Measurements from ENCODE around the gene FMNL3. TPM values are rescaled to one million over a fixed set of nuclear protein-coding genes. Genes with fewer than 3 reads are reported as not detected.
"Not testable (repeated sequence)": the region's sequence is repeated elsewhere in the genome, so short reads cannot be mapped to it uniquely, and the experiment has no call there.

Gene FMNL3
- total and polyA plus RNA-seq, 2 of the 13 experiments (the other 11 are each of a cell fraction or from before 2014, with no cell fraction given) = 0.44 to 1.1 TPM

GRCh38 chr12:49728446-49728845 lies 21.2 kb upstream of the FMNL3 start:
- POLR2A ChIA-PET = interaction anchor here (0.8 kb wide), 1 partner anchor 13 kb away, joined by 4 read pairs; the partner anchor contains the start of gene TMBIM6

GRCh38 chr12:49721355-49721754 lies 14.2 kb upstream of the FMNL3 start:
- intact Hi-C loops (cut with micrococcal nuclease; ENCODE audit: unreplicated experiment) = loop anchor here (10.0 kb wide), 1 partner anchor 53 kb away; no protein-coding TSS in a partner anchor
- in situ Hi-C loops (cut with HindIII; ENCODE audit: extremely low pct_ligation_motif_present, low pct_unique_long_range_greater_than_20kb); H2AFZ ChIP-seq (ENCODE audit: low read length); DNase-seq (ENCODE audit: low spot score); H3K27ac ChIP-seq (ENCODE audit: extremely low read length, insufficient read depth, low read length); H3K9ac ChIP-seq (ENCODE audit: insufficient read depth, low read depth, low read length); H3K27me3 ChIP-seq (ENCODE audit: control insufficient read depth in 1 of 2, insufficient read depth in 2 of 2, low read length in 2 of 2); H3K4me2 ChIP-seq (ENCODE audit: low read depth, low read length); H3K4me3 ChIP-seq (replicated peaks in 1 of 3; ENCODE audit: insufficient read depth in 1 of 3, low read depth in 2 of 3, low read length in 3 of 3); H3K9me3 ChIP-seq (ENCODE audit: low read length); H3K36me3 ChIP-seq (replicated peaks in 1 of 2; ENCODE audit: control insufficient read depth in 1 of 2, insufficient read depth in 2 of 2, low read length in 2 of 2); POLR2A ChIA-PET; FAIRE-seq; CTCF ChIA-PET (ENCODE audit: low intra/inter-chr PET ratio, low total read pairs); H3K79me2 ChIP-seq (ENCODE audit: insufficient read depth, low read length); BruUV-seq (replicated peaks); ATAC-seq; H4K20me1 ChIP-seq (ENCODE audit: insufficient read depth, low read length): not testable (repeated sequence)
- 27% methylated on average over 3 of the region's 3 CpGs for WGBS (ENCODE audit: low lambda C conversion rate)
- H3K4me1 ChIP-seq (ENCODE audit: insufficient read depth, low read length) = peaks cover 10% of the 10 kb centered on the region; the same call in 1 of the 2 replicates

More at GRCh38 chr12:49728446-49728845, 21.2 kb upstream of the FMNL3 start:
- no peak for TF ChIP-seq ZNF354B (CRISPR knock-in tag; IDR thresholded peaks at IDR 0.05)
- peak; percentile 44; the same call in 1 of the 2 replicates for TF ChIP-seq CEBPB (IDR thresholded peaks at IDR 0.05; ENCODE audit: borderline replicate concordance, low read depth, low read length)
- no peak for TF ChIP-seq ZKSCAN1 (IDR thresholded peaks at IDR 0.05; ENCODE audit: low read length)
- no peak overlapping the region for H3K4me3 ChIP-seq (replicated peaks in 1 of 3; ENCODE audit: insufficient read depth in 1 of 3, low read depth in 2 of 3, low read length in 3 of 3)
- no peaks in the 10 kb centered on the region for H3K79me2 ChIP-seq (ENCODE audit: insufficient read depth, low read length)
- CTCF ChIA-PET (ENCODE audit: low intra/inter-chr PET ratio, low total read pairs) = no interaction called here
- H3K27me3 ChIP-seq (ENCODE audit: control insufficient read depth in 1 of 2, insufficient read depth in 2 of 2, low read length in 2 of 2) = no peaks in the 10 kb centered on the region
- no peaks in the 10 kb centered on the region for H4K20me1 ChIP-seq (ENCODE audit: insufficient read depth, low read length)
- 36% methylated on average over 3 of the region's 3 CpGs for WGBS (ENCODE audit: low lambda C conversion rate)
- no TSS peak for BruUV-seq (replicated peaks)
- no peaks in the 10 kb centered on the region for H3K9me3 ChIP-seq (ENCODE audit: low read length)
- H3K4me2 ChIP-seq (ENCODE audit: low read depth, low read length) = no peak overlapping the region
- H2AFZ ChIP-seq (ENCODE audit: low read length) = no peak overlapping the region
- DNase-seq (ENCODE audit: low spot score) (no peak), FAIRE-seq (no peak), ATAC-seq (no peak)
- H3K4me1 ChIP-seq (ENCODE audit: insufficient read depth, low read length) = peaks cover under 1% of the 10 kb centered on the region; the same call in 1 of the 2 replicates
- intact Hi-C loops (cut with micrococcal nuclease; ENCODE audit: unreplicated experiment) (loop anchor here (10.0 kb wide), 1 partner anchor 46 kb away; no protein-coding TSS in a partner anchor), in situ Hi-C loops (cut with HindIII; ENCODE audit: extremely low pct_ligation_motif_present, low pct_unique_long_range_greater_than_20kb) (no loop called here)
- H3K36me3 ChIP-seq (replicated peaks in 1 of 2; ENCODE audit: control insufficient read depth in 1 of 2, insufficient read depth in 2 of 2, low read length in 2 of 2) = no peaks in the 10 kb centered on the region
- H3K9ac ChIP-seq (ENCODE audit: insufficient read depth, low read depth, low read length) = no peak overlapping the region
- no peak overlapping the region for H3K27ac ChIP-seq (ENCODE audit: extremely low read length, insufficient read depth, low read length)
